ENCODE results near the gene DLGAP1. TPM values are rescaled to one million over a fixed set of nuclear protein-coding genes. Genes with fewer than 3 reads are reported as not detected.

Gene DLGAP1
- total and polyA plus RNA-seq, 2 experiments from 2014 or later, result 17.0 to 48.5 TPM

DNA sequence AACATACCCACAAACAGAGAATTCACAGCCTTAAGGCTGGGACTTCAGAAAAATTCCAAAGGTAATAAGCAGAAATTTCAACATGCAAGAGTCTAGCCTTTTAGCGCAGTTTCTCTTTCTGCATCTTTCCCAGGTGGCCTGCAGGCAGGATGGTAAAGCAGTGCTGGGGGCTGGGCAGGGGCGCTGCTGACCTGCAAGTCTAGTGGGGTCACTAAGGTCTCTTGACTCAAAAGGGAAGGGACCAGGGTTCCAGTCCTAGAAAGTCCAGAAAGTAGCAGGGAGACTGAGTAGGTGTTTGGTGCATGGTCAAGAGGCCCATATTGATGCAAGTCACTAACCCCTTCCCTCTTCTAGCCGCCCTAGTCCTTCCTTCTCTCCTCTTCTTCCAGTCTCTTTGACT lies 835.9 kb downstream of the DLGAP1 start:
- Mint-ChIP-seq H3K4me1 (peaks cover 27% of the 10 kb centered on the region), H3K27me3 (ENCODE audit: insufficient read depth, low read depth, poor library complexity) (peaks cover 6% of the 10 kb centered on the region), H3K9me3 (no peaks in the 10 kb centered on the region), H3K4me3 (no peak overlapping the region), H3K36me3 (ENCODE audit: low read depth) (peaks cover 4% of the 10 kb centered on the region; the same call in 1 of the 3 replicates), H3K27ac (no peak overlapping the region)
- H3K4me1 ChIP-seq (ENCODE audit: insufficient read depth), result peaks cover 20% of the 10 kb centered on the region
- TF ChIP-seq, protein P1, sequence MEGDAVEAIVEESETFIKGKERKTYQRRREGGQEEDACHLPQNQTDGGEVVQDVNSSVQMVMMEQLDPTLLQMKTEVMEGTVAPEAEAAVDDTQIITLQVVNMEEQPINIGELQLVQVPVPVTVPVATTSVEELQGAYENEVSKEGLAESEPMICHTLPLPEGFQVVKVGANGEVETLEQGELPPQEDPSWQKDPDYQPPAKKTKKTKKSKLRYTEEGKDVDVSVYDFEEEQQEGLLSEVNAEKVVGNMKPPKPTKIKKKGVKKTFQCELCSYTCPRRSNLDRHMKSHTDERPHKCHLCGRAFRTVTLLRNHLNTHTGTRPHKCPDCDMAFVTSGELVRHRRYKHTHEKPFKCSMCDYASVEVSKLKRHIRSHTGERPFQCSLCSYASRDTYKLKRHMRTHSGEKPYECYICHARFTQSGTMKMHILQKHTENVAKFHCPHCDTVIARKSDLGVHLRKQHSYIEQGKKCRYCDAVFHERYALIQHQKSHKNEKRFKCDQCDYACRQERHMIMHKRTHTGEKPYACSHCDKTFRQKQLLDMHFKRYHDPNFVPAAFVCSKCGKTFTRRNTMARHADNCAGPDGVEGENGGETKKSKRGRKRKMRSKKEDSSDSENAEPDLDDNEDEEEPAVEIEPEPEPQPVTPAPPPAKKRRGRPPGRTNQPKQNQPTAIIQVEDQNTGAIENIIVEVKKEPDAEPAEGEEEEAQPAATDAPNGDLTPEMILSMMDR (conservative IDR thresholded peaks at IDR 0.05; ENCODE audit: low read depth in 2 of 2), result no peak
- no peak for TF ChIP-seq NANOG (IDR thresholded peaks at IDR 0.05; ENCODE audit: borderline replicate concordance)
- no peak for TF ChIP-seq CREB1 (CRISPR knock-in tag; IDR thresholded peaks at IDR 0.05; ENCODE audit: low read depth)
- no peak for TF ChIP-seq ZNF331 (CRISPR knock-in tag; IDR thresholded peaks at IDR 0.05; ENCODE audit: low read depth)
- TF ChIP-seq EZH2phosphoT487 (IDR thresholded peaks at IDR 0.05; ENCODE audit: unreplicated experiment), result no peak
- TF ChIP-seq, protein P2, sequence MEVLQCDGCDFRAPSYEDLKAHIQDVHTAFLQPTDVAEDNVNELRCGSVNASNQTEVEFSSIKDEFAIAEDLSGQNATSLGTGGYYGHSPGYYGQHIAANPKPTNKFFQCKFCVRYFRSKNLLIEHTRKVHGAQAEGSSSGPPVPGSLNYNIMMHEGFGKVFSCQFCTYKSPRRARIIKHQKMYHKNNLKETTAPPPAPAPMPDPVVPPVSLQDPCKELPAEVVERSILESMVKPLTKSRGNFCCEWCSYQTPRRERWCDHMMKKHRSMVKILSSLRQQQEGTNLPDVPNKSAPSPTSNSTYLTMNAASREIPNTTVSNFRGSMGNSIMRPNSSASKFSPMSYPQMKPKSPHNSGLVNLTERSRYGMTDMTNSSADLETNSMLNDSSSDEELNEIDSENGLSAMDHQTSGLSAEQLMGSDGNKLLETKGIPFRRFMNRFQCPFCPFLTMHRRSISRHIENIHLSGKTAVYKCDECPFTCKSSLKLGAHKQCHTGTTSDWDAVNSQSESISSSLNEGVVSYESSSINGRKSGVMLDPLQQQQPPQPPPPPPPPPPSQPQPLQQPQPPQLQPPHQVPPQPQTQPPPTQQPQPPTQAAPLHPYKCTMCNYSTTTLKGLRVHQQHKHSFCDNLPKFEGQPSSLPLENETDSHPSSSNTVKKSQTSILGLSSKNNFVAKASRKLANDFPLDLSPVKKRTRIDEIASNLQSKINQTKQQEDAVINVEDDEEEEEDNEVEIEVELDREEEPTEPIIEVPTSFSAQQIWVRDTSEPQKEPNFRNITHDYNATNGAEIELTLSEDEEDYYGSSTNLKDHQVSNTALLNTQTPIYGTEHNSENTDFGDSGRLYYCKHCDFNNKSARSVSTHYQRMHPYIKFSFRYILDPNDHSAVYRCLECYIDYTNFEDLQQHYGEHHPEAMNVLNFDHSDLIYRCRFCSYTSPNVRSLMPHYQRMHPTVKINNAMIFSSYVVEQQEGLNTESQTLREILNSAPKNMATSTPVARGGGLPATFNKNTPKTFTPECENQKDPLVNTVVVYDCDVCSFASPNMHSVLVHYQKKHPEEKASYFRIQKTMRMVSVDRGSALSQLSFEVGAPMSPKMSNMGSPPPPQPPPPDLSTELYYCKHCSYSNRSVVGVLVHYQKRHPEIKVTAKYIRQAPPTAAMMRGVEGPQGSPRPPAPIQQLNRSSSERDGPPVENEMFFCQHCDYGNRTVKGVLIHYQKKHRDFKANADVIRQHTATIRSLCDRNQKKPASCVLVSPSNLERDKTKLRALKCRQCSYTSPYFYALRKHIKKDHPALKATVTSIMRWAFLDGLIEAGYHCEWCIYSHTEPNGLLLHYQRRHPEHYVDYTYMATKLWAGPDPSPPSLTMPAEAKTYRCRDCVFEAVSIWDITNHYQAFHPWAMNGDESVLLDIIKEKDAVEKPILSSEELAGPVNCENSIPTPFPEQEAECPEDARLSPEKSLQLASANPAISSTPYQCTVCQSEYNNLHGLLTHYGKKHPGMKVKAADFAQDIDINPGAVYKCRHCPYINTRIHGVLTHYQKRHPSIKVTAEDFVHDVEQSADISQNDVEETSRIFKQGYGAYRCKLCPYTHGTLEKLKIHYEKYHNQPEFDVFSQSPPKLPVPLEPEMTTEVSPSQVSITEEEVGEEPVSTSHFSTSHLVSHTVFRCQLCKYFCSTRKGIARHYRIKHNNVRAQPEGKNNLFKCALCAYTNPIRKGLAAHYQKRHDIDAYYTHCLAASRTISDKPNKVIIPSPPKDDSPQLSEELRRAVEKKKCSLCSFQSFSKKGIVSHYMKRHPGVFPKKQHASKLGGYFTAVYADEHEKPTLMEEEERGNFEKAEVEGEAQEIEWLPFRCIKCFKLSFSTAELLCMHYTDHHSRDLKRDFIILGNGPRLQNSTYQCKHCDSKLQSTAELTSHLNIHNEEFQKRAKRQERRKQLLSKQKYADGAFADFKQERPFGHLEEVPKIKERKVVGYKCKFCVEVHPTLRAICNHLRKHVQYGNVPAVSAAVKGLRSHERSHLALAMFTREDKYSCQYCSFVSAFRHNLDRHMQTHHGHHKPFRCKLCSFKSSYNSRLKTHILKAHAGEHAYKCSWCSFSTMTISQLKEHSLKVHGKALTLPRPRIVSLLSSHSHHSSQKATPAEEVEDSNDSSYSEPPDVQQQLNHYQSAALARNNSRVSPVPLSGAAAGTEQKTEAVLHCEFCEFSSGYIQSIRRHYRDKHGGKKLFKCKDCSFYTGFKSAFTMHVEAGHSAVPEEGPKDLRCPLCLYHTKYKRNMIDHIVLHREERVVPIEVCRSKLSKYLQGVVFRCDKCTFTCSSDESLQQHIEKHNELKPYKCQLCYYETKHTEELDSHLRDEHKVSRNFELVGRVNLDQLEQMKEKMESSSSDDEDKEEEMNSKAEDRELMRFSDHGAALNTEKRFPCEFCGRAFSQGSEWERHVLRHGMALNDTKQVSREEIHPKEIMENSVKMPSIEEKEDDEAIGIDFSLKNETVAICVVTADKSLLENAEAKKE (CRISPR knock-in tag; IDR thresholded peaks at IDR 0.05), result no peak
- TF ChIP-seq EZH2 (IDR thresholded peaks at IDR 0.05; ENCODE audit: low read depth, unreplicated experiment), result no peak
- TF ChIP-seq POLR2AphosphoS5 (IDR thresholded peaks at IDR 0.05; ENCODE audit: low read depth), result no peak
- TF ChIP-seq, protein P3, sequence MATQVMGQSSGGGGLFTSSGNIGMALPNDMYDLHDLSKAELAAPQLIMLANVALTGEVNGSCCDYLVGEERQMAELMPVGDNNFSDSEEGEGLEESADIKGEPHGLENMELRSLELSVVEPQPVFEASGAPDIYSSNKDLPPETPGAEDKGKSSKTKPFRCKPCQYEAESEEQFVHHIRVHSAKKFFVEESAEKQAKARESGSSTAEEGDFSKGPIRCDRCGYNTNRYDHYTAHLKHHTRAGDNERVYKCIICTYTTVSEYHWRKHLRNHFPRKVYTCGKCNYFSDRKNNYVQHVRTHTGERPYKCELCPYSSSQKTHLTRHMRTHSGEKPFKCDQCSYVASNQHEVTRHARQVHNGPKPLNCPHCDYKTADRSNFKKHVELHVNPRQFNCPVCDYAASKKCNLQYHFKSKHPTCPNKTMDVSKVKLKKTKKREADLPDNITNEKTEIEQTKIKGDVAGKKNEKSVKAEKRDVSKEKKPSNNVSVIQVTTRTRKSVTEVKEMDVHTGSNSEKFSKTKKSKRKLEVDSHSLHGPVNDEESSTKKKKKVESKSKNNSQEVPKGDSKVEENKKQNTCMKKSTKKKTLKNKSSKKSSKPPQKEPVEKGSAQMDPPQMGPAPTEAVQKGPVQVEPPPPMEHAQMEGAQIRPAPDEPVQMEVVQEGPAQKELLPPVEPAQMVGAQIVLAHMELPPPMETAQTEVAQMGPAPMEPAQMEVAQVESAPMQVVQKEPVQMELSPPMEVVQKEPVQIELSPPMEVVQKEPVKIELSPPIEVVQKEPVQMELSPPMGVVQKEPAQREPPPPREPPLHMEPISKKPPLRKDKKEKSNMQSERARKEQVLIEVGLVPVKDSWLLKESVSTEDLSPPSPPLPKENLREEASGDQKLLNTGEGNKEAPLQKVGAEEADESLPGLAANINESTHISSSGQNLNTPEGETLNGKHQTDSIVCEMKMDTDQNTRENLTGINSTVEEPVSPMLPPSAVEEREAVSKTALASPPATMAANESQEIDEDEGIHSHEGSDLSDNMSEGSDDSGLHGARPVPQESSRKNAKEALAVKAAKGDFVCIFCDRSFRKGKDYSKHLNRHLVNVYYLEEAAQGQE (IDR thresholded peaks at IDR 0.05; ENCODE audit: unreplicated experiment), result no peak
- no peak for TF ChIP-seq ZNF114 (CRISPR knock-in tag; IDR thresholded peaks at IDR 0.05)
- TF ChIP-seq, protein P4, sequence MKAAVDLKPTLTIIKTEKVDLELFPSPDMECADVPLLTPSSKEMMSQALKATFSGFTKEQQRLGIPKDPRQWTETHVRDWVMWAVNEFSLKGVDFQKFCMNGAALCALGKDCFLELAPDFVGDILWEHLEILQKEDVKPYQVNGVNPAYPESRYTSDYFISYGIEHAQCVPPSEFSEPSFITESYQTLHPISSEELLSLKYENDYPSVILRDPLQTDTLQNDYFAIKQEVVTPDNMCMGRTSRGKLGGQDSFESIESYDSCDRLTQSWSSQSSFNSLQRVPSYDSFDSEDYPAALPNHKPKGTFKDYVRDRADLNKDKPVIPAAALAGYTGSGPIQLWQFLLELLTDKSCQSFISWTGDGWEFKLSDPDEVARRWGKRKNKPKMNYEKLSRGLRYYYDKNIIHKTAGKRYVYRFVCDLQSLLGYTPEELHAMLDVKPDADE (IDR thresholded peaks at IDR 0.05), result no peak
- no peak for ATAC-seq
- H3K9me2 ChIP-seq (ENCODE audit: insufficient read depth), result no peaks in the 10 kb centered on the region
- no peaks in the 10 kb centered on the region for H4K20me1 ChIP-seq (replicated peaks; ENCODE audit: insufficient read depth)
- no peak overlapping the region for H3K27ac ChIP-seq (ENCODE audit: low read depth)
- H3K36me3 ChIP-seq (ENCODE audit: insufficient read depth), result no peaks in the 10 kb centered on the region; the same call in 1 of the 2 replicates
- no peak overlapping the region for H2AFZ ChIP-seq
- no peaks in the 10 kb centered on the region for H3K79me2 ChIP-seq (replicated peaks; ENCODE audit: insufficient read depth)
- H3K27me3 ChIP-seq (ENCODE audit: insufficient read depth), result no peaks in the 10 kb centered on the region
- DNase-seq (ENCODE audit: low spot score), result no peak
- no peak overlapping the region for H3K4me3 ChIP-seq
- H3F3A ChIP-seq (replicated peaks; ENCODE audit: low read depth), result no peaks in the 10 kb centered on the region; the same call in 1 of the 2 replicates
- no peak overlapping the region for H3K4me2 ChIP-seq

All from GM23338 (cell line).